T47D (cell line): ENCODE data around the gene ATP6V1B1.

Experiments used
- DNase-seq, 2 experiments: peaks; one replicate each; pipeline versions ENCODE4 v3.0.0 to v3.0.0-alpha.2; 2011 to 2012; ENCODE audit warnings: low read depth in 1 of 2, low spot score in 1 of 2
- JUND ChIP-seq: IDR thresholded peaks from 2 replicates; pipeline ENCODE4 v1.6.1; 2012; ENCODE audit warnings: low read depth
- in situ Hi-C: cut with HindIII; loops from 2 replicates; pipeline ENCODE4 v1.10.0; 2016; ENCODE audit warnings: low sequenced_read_pairs, low pct_unique_long_range_greater_than_20kb

Gene ATP6V1B1

DNA sequence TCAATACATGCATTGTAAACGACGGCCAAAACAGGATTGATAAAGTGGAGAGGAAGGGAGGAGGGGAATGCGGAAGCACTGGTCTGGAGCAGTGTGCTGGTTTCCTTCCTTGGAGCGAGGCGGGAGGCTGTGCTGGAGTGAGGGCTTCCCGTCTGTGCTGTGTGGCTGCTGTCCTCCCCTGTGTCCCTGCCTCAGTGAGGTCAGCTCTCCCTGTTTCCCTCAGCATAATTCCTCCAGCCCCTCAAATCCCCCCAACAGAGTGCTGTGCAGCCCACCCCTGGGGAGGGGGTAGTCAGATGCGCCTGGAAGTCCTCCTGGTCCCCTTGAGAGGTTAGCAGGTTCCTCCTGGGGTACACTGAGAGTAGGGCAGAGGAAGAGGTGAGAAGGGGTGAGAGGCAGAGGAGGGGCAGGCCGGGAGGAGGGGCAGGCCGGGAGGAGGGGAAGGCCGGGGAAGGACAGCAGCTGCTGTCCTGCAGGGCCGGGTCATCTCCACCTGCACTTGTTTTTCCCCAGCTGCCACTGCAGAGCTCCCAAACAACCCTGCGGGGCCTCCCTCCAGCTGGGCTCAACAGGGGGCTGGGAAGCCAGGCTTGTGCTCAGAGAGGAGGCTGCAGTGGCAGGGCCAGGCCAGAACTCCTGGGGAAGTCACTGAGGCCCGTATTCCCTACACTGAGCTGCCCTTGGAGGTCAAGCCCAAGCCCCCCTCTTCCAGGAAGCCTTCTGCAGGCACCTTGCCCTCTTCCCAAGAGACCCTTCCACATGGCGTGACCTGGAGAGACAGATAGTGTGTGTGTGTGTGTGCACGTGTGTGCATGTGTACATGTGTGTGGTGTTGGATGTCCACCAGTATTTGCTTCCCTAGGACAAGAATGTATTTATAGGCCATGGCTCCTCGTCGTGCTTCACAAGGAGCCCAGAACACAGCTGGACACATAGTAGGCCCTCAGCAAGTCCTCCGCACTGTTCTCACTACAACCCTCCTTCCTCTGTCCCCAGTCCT is 13.2 kb upstream of the ATP6V1B1 start:
- no peak for TF ChIP-seq JUND
- DNase-seq = no peak
- in situ Hi-C loops = no loop called here

- in situ Hi-C loops = no loop called here
- DNase-seq = peak; percentile 18 to 32
Measured at GRCh38 chr2:70923378-70924015, 12.2 kb upstream of the ATP6V1B1 start.

DNA sequence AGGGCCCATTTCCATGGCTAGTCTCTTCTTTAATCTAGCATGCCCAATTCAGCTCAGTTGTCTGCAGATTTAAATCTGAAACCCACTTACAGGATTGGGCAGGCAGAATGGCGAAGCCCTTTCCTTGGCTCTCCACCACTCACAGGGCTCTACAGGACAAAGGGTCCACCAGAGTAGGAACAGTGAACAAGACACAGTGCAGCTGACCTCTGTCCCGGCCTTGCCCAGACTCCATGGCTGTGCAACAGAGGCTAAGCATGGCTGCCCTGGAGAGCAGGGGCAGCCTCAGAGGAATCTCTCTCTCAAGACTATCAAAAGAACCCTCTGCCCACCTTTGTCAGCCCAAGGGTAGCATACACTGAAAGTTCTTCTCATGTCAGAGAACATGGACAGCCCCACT is 9.7 kb upstream of the ATP6V1B1 start:
- in situ Hi-C loops = no loop called here
- no peak for TF ChIP-seq JUND
- no peak for DNase-seq

More at GRCh38 chr2:70923378-70924015, 12.2 kb upstream of the ATP6V1B1 start:
- TF ChIP-seq JUND = no peak

DNA sequence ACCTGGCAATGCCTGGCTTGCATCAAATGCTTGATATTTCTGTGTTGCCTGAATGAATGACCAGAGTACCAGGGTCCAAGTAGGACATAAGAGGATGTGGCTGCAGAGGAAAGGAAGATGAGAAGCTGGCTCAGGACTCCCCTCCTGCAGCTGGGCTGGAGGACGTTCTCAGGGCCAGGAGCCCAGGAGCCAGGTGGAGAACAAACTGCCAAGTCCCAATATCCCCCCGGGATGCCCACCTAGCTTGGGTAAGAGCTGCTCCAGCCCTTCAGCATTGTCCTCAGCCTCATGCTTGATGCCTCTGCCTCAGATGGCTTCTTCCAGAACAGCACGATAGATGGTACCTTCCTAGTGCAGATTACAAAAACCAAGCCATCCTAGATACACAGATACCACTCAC is 8.6 kb upstream of the ATP6V1B1 start:
- DNase-seq = no peak
- in situ Hi-C loops = no loop called here
- no peak for TF ChIP-seq JUND

- no peak for DNase-seq
- TF ChIP-seq JUND = no peak
- in situ Hi-C loops = no loop called here
Measured at GRCh38 chr2:70927641-70928040, 8.1 kb upstream of the ATP6V1B1 start.

GRCh38 chr2:70928366-70928765 is 7.3 kb upstream of the ATP6V1B1 start:
- no peak for TF ChIP-seq JUND
- DNase-seq = no peak
- in situ Hi-C loops = no loop called here

DNA sequence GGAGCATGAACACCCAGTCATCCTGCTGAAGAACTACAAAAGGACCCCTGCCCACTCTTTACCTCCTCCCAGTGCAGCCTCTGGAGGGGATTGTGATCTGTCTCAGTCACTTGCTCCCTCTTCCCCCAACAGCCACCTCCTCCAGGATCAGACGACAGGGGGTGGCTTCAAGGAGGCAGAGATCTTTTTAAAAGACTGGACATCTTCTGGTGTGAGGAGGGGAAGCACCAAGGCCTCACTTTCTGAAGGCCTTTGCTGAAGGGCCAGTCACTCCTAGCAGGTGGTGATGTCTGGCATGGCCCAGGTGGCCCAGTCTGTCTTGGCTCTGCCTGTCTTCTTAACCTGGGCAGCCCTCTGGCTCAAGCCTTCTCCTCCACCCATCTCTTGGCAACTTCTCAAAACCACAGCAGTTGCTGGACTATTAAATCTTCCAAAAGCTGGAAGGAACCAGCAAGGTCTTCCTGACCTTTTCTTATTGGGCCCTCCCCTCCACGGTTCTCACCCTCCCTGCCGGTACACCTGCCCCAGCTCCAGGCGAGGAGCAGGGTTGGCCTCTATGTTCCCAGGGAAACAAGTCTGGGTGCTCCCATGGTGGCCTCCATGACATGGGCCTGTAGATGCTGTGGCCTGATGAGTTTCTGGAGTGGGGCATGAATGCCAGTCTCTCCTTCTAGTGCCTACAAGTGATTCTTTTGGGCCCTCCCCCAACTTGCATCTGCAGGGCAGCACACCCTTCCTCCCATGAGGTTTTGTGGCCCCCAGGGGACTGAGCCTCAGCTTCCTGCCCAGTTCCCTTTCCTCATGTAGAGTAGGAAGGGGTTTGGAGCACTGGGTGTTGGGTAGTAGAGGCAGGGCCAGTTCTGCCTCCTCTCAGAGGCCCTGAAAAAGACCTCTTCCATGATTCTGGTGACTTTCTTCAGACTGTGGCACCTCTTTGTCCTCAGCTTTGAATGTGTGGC is 5.0 kb upstream of the ATP6V1B1 start:
- no peak for TF ChIP-seq JUND
- DNase-seq = peak in 1 of 2 experiments; percentile 49
- in situ Hi-C loops = no loop called here

DNA sequence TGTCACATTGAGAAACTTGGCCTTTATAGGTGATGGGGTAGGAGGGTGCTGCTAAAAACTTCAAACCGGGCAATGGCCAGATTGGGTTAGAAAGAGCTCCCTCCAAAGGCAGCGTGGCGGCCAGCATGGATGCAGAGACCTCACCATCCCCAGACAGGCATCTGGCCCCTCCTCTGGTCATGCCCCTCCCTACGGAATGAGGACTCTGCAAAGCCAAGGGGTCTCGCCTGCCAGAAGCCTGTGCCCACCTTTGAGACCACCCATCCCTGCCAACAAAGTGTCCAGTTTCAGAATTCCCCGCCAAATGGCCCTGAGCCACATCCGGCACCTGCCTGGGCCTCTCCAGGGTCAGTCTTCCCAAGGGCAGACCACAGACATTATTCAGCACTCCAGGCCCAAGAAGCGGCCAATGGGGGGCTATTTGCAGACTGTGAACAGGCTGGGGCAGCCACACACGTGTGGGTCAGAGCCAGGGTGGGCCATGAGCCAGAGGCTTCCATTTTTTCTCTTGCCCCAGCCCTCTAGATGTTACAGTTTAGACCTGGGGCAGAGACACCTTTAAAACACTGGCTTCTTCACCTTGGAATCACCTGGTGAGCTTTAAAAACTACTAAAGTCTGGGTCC is 4.2 kb upstream of the ATP6V1B1 start:
- no peak for TF ChIP-seq JUND
- in situ Hi-C loops = no loop called here
- no peak for DNase-seq

- in situ Hi-C loops = no loop called here
- no peak for DNase-seq
- no peak for TF ChIP-seq JUND
Measured at GRCh38 chr2:70932631-70933230, 3.0 kb upstream of the ATP6V1B1 start.

DNA sequence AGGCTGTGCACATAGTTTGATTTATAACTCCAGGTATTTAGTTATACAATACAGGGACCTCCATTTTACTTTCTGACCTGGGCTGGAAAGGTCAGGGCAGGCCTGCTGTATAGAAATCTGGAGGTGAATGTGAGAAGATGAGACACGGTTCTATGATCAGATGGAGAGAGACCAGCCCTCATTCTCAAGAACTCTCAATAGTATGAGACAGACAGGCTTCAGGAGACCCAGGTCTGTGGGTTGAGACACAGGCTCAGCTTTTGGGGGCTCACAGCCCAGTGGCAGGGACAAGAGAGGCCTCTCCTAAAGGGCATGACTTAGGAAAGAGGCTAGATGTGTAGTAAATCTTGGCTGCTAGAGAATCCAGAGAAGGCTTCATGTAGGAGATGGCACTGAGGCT is 719 bp upstream of the ATP6V1B1 start:
- in situ Hi-C loops = no loop called here
- DNase-seq = no peak
- no peak for TF ChIP-seq JUND

GRCh38 chr2:70936165-70936978 is 672 bp downstream of the ATP6V1B1 start:
- DNase-seq = no peak

More at GRCh38 chr2:70936165-70936978, 672 bp downstream of the ATP6V1B1 start:
- TF ChIP-seq JUND = no peak
- in situ Hi-C loops = no loop called here
